Stimulated activated CD8-positive, alpha-beta memory T cell treated with anti-CD3 and anti-CD28 coated beads, Interleukin-12 subunit alpha, Interleukin-12 subunit beta, amount 100 ng/mL, for 4 hours (primary cell): Measurements from ENCODE around the gene TTC28.
"Not testable (repeated sequence)": the region's sequence is repeated elsewhere in the genome, so short reads cannot be mapped to it uniquely, and the experiment has no call there.

ENCODE experiments used
- DNase-seq: peaks from one replicate; pipeline ENCODE4 v3.0.0-alpha.2; 2020; ENCODE audit warnings: low read depth

TTC28 gene

GRCh38 chr22:28678170-28678569 is 1.5 kb downstream of the TTC28 start:
- not testable (repeated sequence) for DNase-seq

- DNase-seq, result no peak
These were observed 5.5 kb downstream of the TTC28 start for GRCh38 chr22:28674121-28674563.

GRCh38 chr22:28670756-28671155 is 8.9 kb downstream of the TTC28 start:
- no peak for DNase-seq

- DNase-seq, result no peak
These were observed 9.5 kb downstream of the TTC28 start for GRCh38 chr22:28670161-28670560.

- no peak for DNase-seq
These were observed 10.3 kb downstream of the TTC28 start for GRCh38 chr22:28669387-28669786.

- not testable (repeated sequence) for DNase-seq
These were observed 16.1 kb downstream of the TTC28 start for GRCh38 chr22:28663569-28663942.

GRCh38 chr22:28658448-28658847 is 21.2 kb downstream of the TTC28 start:
- DNase-seq, result no peak

- no peak for DNase-seq
These were observed 23.5 kb downstream of the TTC28 start for GRCh38 chr22:28656181-28656580.

- no peak for DNase-seq
These were observed 29.2 kb downstream of the TTC28 start for GRCh38 chr22:28650463-28650862.

- no peak for DNase-seq
These were observed 30.8 kb downstream of the TTC28 start for GRCh38 chr22:28648792-28649191.

- no peak for DNase-seq
These were observed 32.4 kb downstream of the TTC28 start for GRCh38 chr22:28647216-28647615.

- no peak for DNase-seq
These were observed 40.3 kb downstream of the TTC28 start for GRCh38 chr22:28639321-28639720.

- no peak for DNase-seq
These were observed 42.4 kb downstream of the TTC28 start for GRCh38 chr22:28637225-28637624.

- no peak for DNase-seq
These were observed 49.5 kb downstream of the TTC28 start for GRCh38 chr22:28630177-28630574.

GRCh38 chr22:28629420-28630176 is 50.0 kb downstream of the TTC28 start:
- DNase-seq, result no peak

GRCh38 chr22:28628766-28629165 is 50.9 kb downstream of the TTC28 start:
- DNase-seq, result no peak

GRCh38 chr22:28627791-28628190 is 51.8 kb downstream of the TTC28 start:
- no peak for DNase-seq

GRCh38 chr22:28620244-28620922 is 59.3 kb downstream of the TTC28 start:
- no peak for DNase-seq

- DNase-seq, result no peak
These were observed 60.4 kb downstream of the TTC28 start for GRCh38 chr22:28619236-28619635.

- not testable (repeated sequence) for DNase-seq
These were observed 64.2 kb downstream of the TTC28 start for GRCh38 chr22:28615423-28615822.

GRCh38 chr22:28609921-28610320 is 69.7 kb downstream of the TTC28 start:
- DNase-seq, result no peak

- no peak for DNase-seq
These were observed 71.1 kb downstream of the TTC28 start for GRCh38 chr22:28608546-28608945.

GRCh38 chr22:28607795-28608194 is 71.8 kb downstream of the TTC28 start:
- no peak for DNase-seq
